GM10248 (cell line): ENCODE measurements around the gene NFE2L1.
"Not testable (repeated sequence)": the region's sequence is repeated elsewhere in the genome, so short reads cannot be mapped to it uniquely, and the experiment has no call there.

ENCODE experiments used
- CTCF ChIA-PET: fragments of 300-600 bp; sonication (Branson Sonifier 250); formaldehyde crosslinking; extraction: SDS; loops from one replicate; lab custom pipeline; 2021; ENCODE audit warnings: antibody characterized with exemption; lab: Yijun Ruan, JAX
- POLR2A ChIA-PET: fragments of 350-650 bp; sonication (Branson Sonifier 250); formaldehyde crosslinking; extraction: SDS; loops from one replicate; lab custom pipeline; 2020; ENCODE audit warnings: antibody characterized with exemption; lab: Yijun Ruan, JAX
- DNase-seq: peaks from one replicate; pipeline ENCODE4 v3.0.0; 2012; ENCODE audit errors: extremely low spot score
- CTCF ChIP-seq: IDR thresholded peaks from 2 replicates; pipeline ENCODE4 v1.5.1; 2012; ENCODE audit warnings: mild to moderate bottlenecking, low read depth; ENCODE audit errors: extremely low read depth, missing control alignments, control extremely low read depth

Gene NFE2L1

GRCh38 chr17:48062273-48062672 is 14.1 kb downstream of the NFE2L1 start:
- no peak for TF ChIP-seq CTCF
- no peak for DNase-seq
- ChIA-PET CTCF (interaction anchor here (1.5 to 17.2 kb wide), 5 partner anchors 13 to 44 kb away, joined by 3 to 214 read pairs (median 10); partner anchors contain the start of gene NFE2L1), POLR2A (interaction anchor here (0.6 to 1.0 kb wide), 2 partner anchors 8 to 20 kb away, joined by 4 to 5 read pairs; no protein-coding TSS in a partner anchor)

GRCh38 chr17:48064638-48065037 is 16.5 kb downstream of the NFE2L1 start:
- ChIA-PET CTCF (interaction anchor here (1.3 to 17.2 kb wide), 7 partner anchors 9 to 43 kb away, joined by 4 to 214 read pairs (median 6); partner anchors contain the start of genes NFE2L1 and SNX11), POLR2A (interaction anchor here (0.6 to 1.8 kb wide), 3 partner anchors 10 to 20 kb away, joined by 3 to 6 read pairs (median 3); partner anchors contain the start of gene NFE2L1)
- TF ChIP-seq CTCF: no peak
- DNase-seq: no peak

GRCh38 chr17:48066192-48066591 is 18.0 kb downstream of the NFE2L1 start:
- ChIA-PET POLR2A (no interaction called here), CTCF (interaction anchor here (2.8 to 17.2 kb wide), 3 partner anchors 12 to 40 kb away, joined by 19 to 214 read pairs (median 33); no protein-coding TSS in a partner anchor)
- no peak for TF ChIP-seq CTCF
- no peak for DNase-seq

GRCh38 chr17:48066656-48067055 is 18.5 kb downstream of the NFE2L1 start:
- no peak for DNase-seq
- POLR2A ChIA-PET: no interaction called here
- TF ChIP-seq CTCF: no peak

GRCh38 chr17:48067245-48067644 is 19.1 kb downstream of the NFE2L1 start:
- ChIA-PET CTCF (interaction anchor here (2.3 to 17.2 kb wide), 3 partner anchors 10 to 41 kb away, joined by 27 to 214 read pairs (median 33); no protein-coding TSS in a partner anchor), POLR2A (no interaction called here)
- TF ChIP-seq CTCF: no peak
- DNase-seq: no peak

More at GRCh38 chr17:48066656-48067055, 18.5 kb downstream of the NFE2L1 start:
- CTCF ChIA-PET: interaction anchor here (2.3 to 17.2 kb wide), 3 partner anchors 10 to 40 kb away, joined by 27 to 214 read pairs (median 33); no protein-coding TSS in a partner anchor

- DNase-seq, POLR2A ChIA-PET: not testable (repeated sequence)
- CTCF ChIA-PET: interaction anchor here (0.8 to 17.2 kb wide), 7 partner anchors 10 to 97 kb away, joined by 3 to 214 read pairs (median 7); partner anchors contain the start of genes CDK5RAP3 and NFE2L1
Observed at GRCh38 chr17:48067808-48068207, 19.6 kb downstream of the NFE2L1 start.

- POLR2A ChIA-PET: no interaction called here
- CTCF ChIA-PET: interaction anchor here (0.8 to 17.2 kb wide), 7 partner anchors 9 to 98 kb away, joined by 3 to 214 read pairs (median 7); partner anchors contain the start of genes CDK5RAP3 and NFE2L1
- no peak for TF ChIP-seq CTCF
- no peak for DNase-seq
Observed at GRCh38 chr17:48068491-48068961, 20.4 kb downstream of the NFE2L1 start.
